Neural progenitor cell (in vitro differentiated cells): ENCODE measurements around the gene KDM7A. TPM values are rescaled to one million over a fixed set of nuclear protein-coding genes. Genes with fewer than 3 reads are reported as not detected.

Source experiments
- DNase-seq: peaks from one replicate; pipeline ENCODE4 v3.0.0-alpha.2; 2016; ENCODE audit warnings: low spot score
- H2AFZ ChIP-seq: fragments of 200-600 bp; sonication (generic); replicated peaks from 2 replicates; pipeline ENCODE4 v1.6.1; 2016; ENCODE audit warnings: antibody characterized with exemption
- H3F3A ChIP-seq: fragments of 200-600 bp; sonication (generic); 2 replicates; pipeline ENCODE4 v1.6.1; 2016; ENCODE audit warnings: antibody characterized with exemption, low read depth
- H3K27ac ChIP-seq: fragments of 200-600 bp; sonication (generic); 2 replicates; pipeline ENCODE4 v1.5.1; 2016; ENCODE audit warnings: mild to moderate bottlenecking
- H3K27me3 ChIP-seq: fragments of 200-600 bp; sonication (generic); 2 replicates; pipeline ENCODE4 v1.6.1; 2016; ENCODE audit warnings: mild to moderate bottlenecking, moderate library complexity
- H3K36me3 ChIP-seq: fragments of 200-600 bp; sonication (generic); 2 replicates; pipeline ENCODE4 v1.5.1; 2016
- H3K4me1 ChIP-seq: fragments of 200-600 bp; sonication (generic); 2 replicates; pipeline ENCODE4 v1.6.1; 2016; ENCODE audit warnings: mixed run types
- H3K4me2 ChIP-seq: fragments of 200-600 bp; sonication (generic); 2 replicates; pipeline ENCODE4 v1.6.1; 2016
- H3K4me3 ChIP-seq: fragments of 200-600 bp; sonication (generic); 2 replicates; pipeline ENCODE4 v1.5.1; 2016
- H3K79me2 ChIP-seq: fragments of 200-600 bp; sonication (generic); 2 replicates; pipeline ENCODE4 v1.6.1; 2016; ENCODE audit warnings: low read depth
- H3K9ac ChIP-seq: fragments of 200-600 bp; sonication (generic); 2 replicates; pipeline ENCODE4 v1.6.1; 2016
- H3K9me3 ChIP-seq: fragments of 200-600 bp; sonication (generic); 2 replicates; pipeline ENCODE4 v1.5.1; 2016; ENCODE audit warnings: low read depth
- H4K20me1 ChIP-seq: fragments of 200-600 bp; sonication (generic); 2 replicates; pipeline ENCODE4 v1.6.1; 2016; ENCODE audit warnings: low read depth
- H3K27ac Mint-ChIP-seq: 3 replicates; pipeline ENCODE4 v1.8.0; 2021; ENCODE audit warnings: mixed read lengths
- H3K27me3 Mint-ChIP-seq: 2 replicates; pipeline ENCODE4 v1.8.0; 2022; ENCODE audit warnings: low read depth, mild to moderate bottlenecking, inconsistent platforms, moderate library complexity, mixed read lengths; ENCODE audit not compliant: insufficient read depth
- H3K36me3 Mint-ChIP-seq: 3 replicates; pipeline ENCODE4 v1.8.0; 2021; ENCODE audit warnings: mixed read lengths
- H3K4me1 Mint-ChIP-seq: 3 replicates; pipeline ENCODE4 v1.8.0; 2021; ENCODE audit warnings: mixed read lengths
- H3K4me3 Mint-ChIP-seq: 3 replicates; pipeline ENCODE4 v1.8.0; 2021; ENCODE audit warnings: mild to moderate bottlenecking, moderate library complexity, mixed read lengths
- H3K9me3 Mint-ChIP-seq: 3 replicates; pipeline ENCODE4 v1.8.0; 2020; ENCODE audit warnings: mixed read lengths
- CTCF ChIP-seq: fragments of 200-600 bp; sonication (generic); IDR thresholded peaks from 2 replicates; pipeline ENCODE4 v1.5.1; 2017; ENCODE audit warnings: antibody characterized with exemption, mild to moderate bottlenecking
- EZH2 ChIP-seq: fragments of 200-600 bp; sonication (generic); IDR thresholded peaks from 2 replicates; pipeline ENCODE4 v1.6.1; 2017; ENCODE audit warnings: antibody characterized with exemption, mild to moderate bottlenecking, moderate library complexity
- EZH2phosphoT487 ChIP-seq: fragments of 200-600 bp; sonication (generic); IDR thresholded peaks from 2 replicates; pipeline ENCODE4 v1.6.1; 2017; ENCODE audit warnings: antibody characterized with exemption
- total RNA-seq: library from RNA; depleted of rRNA; stranded (reverse); fragments of >200 nt; gene quantifications from 2 replicates; pipeline ENCODE4 v1.2.3, GENCODE V29; 2015; ENCODE audit warnings: low replicate concordance

KDM7A gene
- total RNA-seq, 1 donor from 2014 or later = 13.6 TPM

GRCh38 chr7:140084972-140085371 is 91.8 kb downstream of the KDM7A start:
- DNase-seq = no peak
- H3K27ac ChIP-seq = no peak overlapping the region
- H3F3A ChIP-seq = no peaks in the 10 kb centered on the region
- no peaks in the 10 kb centered on the region for H3K9me3 ChIP-seq
- H2AFZ ChIP-seq = no peak overlapping the region
- no peaks in the 10 kb centered on the region for H3K27me3 ChIP-seq
- TF ChIP-seq CTCF (no peak), EZH2phosphoT487 (no peak)
- Mint-ChIP-seq H3K4me1 (no peaks in the 10 kb centered on the region), H3K9me3 (no peaks in the 10 kb centered on the region), H3K27me3 (peaks cover 1% of the 10 kb centered on the region), H3K36me3 (no peaks in the 10 kb centered on the region), H3K27ac (no peak overlapping the region), H3K4me3 (no peak overlapping the region)
- H3K4me2 ChIP-seq = no peak overlapping the region
- no peaks in the 10 kb centered on the region for H3K36me3 ChIP-seq
- no peaks in the 10 kb centered on the region for H4K20me1 ChIP-seq
- no peak overlapping the region for H3K4me3 ChIP-seq
- no peak overlapping the region for H3K9ac ChIP-seq
- H3K4me1 ChIP-seq = no peaks in the 10 kb centered on the region
- H3K79me2 ChIP-seq = no peaks in the 10 kb centered on the region

- H3K27me3 Mint-ChIP-seq = peaks cover 2% of the 10 kb centered on the region
These were observed 92.6 kb downstream of the KDM7A start for GRCh38 chr7:140084142-140084655.

GRCh38 chr7:140082770-140083169 is 94.0 kb downstream of the KDM7A start:
- H3K9ac ChIP-seq = no peak overlapping the region
- H3K36me3 ChIP-seq = no peaks in the 10 kb centered on the region
- Mint-ChIP-seq H3K27me3 (peaks cover 2% of the 10 kb centered on the region), H3K9me3 (no peaks in the 10 kb centered on the region), H3K4me1 (peaks cover 9% of the 10 kb centered on the region), H3K36me3 (no peaks in the 10 kb centered on the region), H3K4me3 (no peak overlapping the region), H3K27ac (no peak overlapping the region)
- H3K79me2 ChIP-seq = no peaks in the 10 kb centered on the region
- H3K4me3 ChIP-seq = no peak overlapping the region
- H3K4me1 ChIP-seq = no peaks in the 10 kb centered on the region
- H4K20me1 ChIP-seq = no peaks in the 10 kb centered on the region
- no peak for TF ChIP-seq EZH2
- TF ChIP-seq CTCF = no peak
- no peak for TF ChIP-seq EZH2phosphoT487
- H3K4me2 ChIP-seq = no peak overlapping the region
- no peak overlapping the region for H3K27ac ChIP-seq
- no peaks in the 10 kb centered on the region for H3K9me3 ChIP-seq
- H2AFZ ChIP-seq = no peak overlapping the region
- H3K27me3 ChIP-seq = no peaks in the 10 kb centered on the region
- H3F3A ChIP-seq = peaks cover 3% of the 10 kb centered on the region
- no peak for DNase-seq

More at GRCh38 chr7:140084142-140084655, 92.6 kb downstream of the KDM7A start:
- H3K4me1 ChIP-seq = no peaks in the 10 kb centered on the region
- no peaks in the 10 kb centered on the region for H4K20me1 ChIP-seq
- no peaks in the 10 kb centered on the region for H3K9me3 Mint-ChIP-seq
- no peaks in the 10 kb centered on the region for H3K36me3 Mint-ChIP-seq
- no peak overlapping the region for H2AFZ ChIP-seq
- H3K4me3 ChIP-seq = no peak overlapping the region
- no peak overlapping the region for H3K27ac ChIP-seq
- H3K27me3 ChIP-seq = no peaks in the 10 kb centered on the region
- no peak for TF ChIP-seq EZH2
- no peak for TF ChIP-seq EZH2phosphoT487
- TF ChIP-seq CTCF = no peak
- no peak overlapping the region for H3K27ac Mint-ChIP-seq
- H3K4me1 Mint-ChIP-seq = peaks cover 2% of the 10 kb centered on the region
- peaks cover 2% of the 10 kb centered on the region for H3F3A ChIP-seq
- H3K36me3 ChIP-seq = no peaks in the 10 kb centered on the region
- H3K4me2 ChIP-seq = no peak overlapping the region
- DNase-seq = no peak
- no peaks in the 10 kb centered on the region for H3K9me3 ChIP-seq
- no peaks in the 10 kb centered on the region for H3K79me2 ChIP-seq
- no peak overlapping the region for H3K4me3 Mint-ChIP-seq
- no peak overlapping the region for H3K9ac ChIP-seq
